Adipocyte (in vitro differentiated cells): Measurements from ENCODE around the gene ESR1.
A peak's percentile ranks its signal among the peaks of the same experiment; 100 is the strongest.
"Not testable (repeated sequence)": the region's sequence is repeated elsewhere in the genome, so short reads cannot be mapped to it uniquely, and the experiment has no call there.

Experiments used
- DNase-seq: peaks from one replicate; pipeline ENCODE4 v3.0.0-alpha.2; 2015; ENCODE audit warnings: low read depth
- H3K27me3 ChIP-seq: replicated peaks from 2 replicates; pipeline ENCODE4 v1.7.0; 2013; ENCODE audit warnings: mild to moderate bottlenecking, low read length, moderate library complexity; ENCODE audit not compliant: control insufficient read depth, insufficient read depth
- H3K36me3 ChIP-seq: 2 replicates; pipeline ENCODE4 v1.7.0; 2013; ENCODE audit warnings: low read length, mild to moderate bottlenecking, moderate library complexity; ENCODE audit not compliant: control insufficient read depth, insufficient read depth, severe bottlenecking
- H3K4me1 ChIP-seq: 2 replicates; pipeline ENCODE4 v1.7.0; 2013; ENCODE audit warnings: mild to moderate bottlenecking, low read length, moderate library complexity; ENCODE audit not compliant: control insufficient read depth, insufficient read depth
- H3K4me3 ChIP-seq: 2 replicates; pipeline ENCODE4 v1.7.0; 2013; ENCODE audit warnings: mild to moderate bottlenecking, low read length, moderate library complexity
- H3K9ac ChIP-seq: 2 replicates; pipeline ENCODE4 v1.7.0; 2013; ENCODE audit warnings: mild to moderate bottlenecking, low read length, moderate library complexity
- H3K9me3 ChIP-seq: 2 replicates; pipeline ENCODE4 v1.7.0; 2013; ENCODE audit warnings: mild to moderate bottlenecking, low read length, moderate library complexity; ENCODE audit not compliant: control insufficient read depth

Gene ESR1

DNA sequence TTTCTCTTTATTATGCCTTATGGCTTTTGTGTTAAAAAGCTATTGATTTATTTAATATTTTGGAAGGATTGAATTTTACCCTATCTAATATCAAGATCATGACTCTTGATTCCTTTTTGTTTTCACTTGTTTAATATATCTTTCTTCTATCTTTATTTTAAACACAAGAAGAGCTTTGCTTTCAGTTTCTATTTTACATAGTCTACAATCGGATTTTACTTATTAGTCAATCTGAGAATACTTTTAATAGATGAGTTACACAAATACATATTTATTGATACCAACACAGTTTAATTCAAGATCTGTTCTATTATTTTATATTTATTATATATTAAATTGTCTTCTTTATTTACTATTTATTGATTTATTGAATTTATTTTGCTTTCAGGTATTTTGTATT is 218.8 kb downstream of the ESR1 start:
- peak overlapping the region; percentile 74 for H3K4me3 ChIP-seq
- no peaks in the 10 kb centered on the region for H3K27me3 ChIP-seq
- peak overlapping the region; percentile 67 for H3K9ac ChIP-seq
- peaks cover 5% of the 10 kb centered on the region for H3K9me3 ChIP-seq
- DNase-seq: peak; percentile 24
- no peaks in the 10 kb centered on the region for H3K4me1 ChIP-seq
- no peaks in the 10 kb centered on the region for H3K36me3 ChIP-seq

DNA sequence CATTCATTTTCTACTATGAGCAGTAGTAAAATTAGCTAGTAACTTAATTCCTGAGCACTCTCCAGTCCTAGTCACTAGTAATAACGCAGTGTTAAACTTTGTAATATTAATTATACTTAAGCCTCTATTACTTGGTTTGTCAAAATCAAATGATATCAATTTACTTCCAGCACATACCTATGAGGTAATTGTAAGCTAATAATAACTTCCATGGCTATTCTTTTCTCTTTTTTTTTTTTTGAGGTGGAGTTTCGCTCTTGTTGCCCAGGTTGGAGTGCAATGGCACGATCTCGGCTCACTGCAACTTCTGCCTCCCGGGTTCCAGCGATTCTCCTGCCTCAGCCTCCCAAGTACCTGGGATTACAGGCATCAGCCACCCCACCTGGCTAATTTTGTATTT is 219.3 kb downstream of the ESR1 start:
- peak overlapping the region; percentile 74 for H3K4me3 ChIP-seq
- H3K9ac ChIP-seq: peak overlapping the region; percentile 67
- H3K36me3 ChIP-seq, H3K4me1 ChIP-seq, H3K27me3 ChIP-seq, DNase-seq, H3K9me3 ChIP-seq: not testable (repeated sequence)

DNA sequence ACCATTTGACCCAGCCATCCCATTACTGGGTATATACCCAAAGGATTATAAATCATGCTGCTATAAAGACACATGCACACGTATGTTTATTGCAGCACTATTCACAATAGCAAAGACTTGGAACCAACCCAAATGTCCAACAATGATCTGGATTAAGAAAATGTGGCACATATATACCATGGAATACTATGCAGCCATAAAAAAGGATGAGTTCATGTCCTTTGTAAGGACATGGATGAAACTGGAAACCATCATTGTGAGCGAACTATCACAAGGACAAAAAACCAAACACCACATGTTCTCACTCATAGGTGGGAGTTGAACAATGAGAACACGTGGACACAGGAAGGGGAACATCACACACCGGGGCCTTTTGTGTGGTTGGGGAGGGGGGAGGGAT is 226.3 kb downstream of the ESR1 start:
- not testable (repeated sequence) for H3K27me3 ChIP-seq, H3K36me3 ChIP-seq, H3K9me3 ChIP-seq, H3K9ac ChIP-seq, DNase-seq, H3K4me3 ChIP-seq, H3K4me1 ChIP-seq

DNA sequence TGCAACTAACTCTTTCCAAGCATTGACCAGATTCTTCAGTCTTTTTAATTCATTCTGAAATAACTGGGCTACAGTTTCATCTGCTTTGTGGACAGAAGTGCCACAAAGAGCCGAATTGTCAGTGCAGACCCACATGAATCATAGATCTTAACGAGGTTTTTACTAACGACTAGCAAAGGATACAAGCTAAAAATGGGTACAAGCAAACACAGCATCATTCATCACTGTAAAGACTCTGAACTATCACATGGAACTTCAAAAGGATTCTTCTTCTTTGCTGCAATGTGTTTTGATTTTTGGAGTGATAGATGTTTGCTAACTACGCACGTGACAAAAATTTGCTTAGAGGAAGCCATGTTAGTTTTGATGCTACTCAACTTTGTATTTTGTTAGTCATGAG is 227.1 kb downstream of the ESR1 start:
- H3K36me3 ChIP-seq: no peaks in the 10 kb centered on the region
- DNase-seq: no peak
- no peak overlapping the region for H3K9ac ChIP-seq
- H3K27me3 ChIP-seq: no peaks in the 10 kb centered on the region
- H3K9me3 ChIP-seq: no peaks in the 10 kb centered on the region
- H3K4me1 ChIP-seq: no peaks in the 10 kb centered on the region
- H3K4me3 ChIP-seq: no peak overlapping the region

DNA sequence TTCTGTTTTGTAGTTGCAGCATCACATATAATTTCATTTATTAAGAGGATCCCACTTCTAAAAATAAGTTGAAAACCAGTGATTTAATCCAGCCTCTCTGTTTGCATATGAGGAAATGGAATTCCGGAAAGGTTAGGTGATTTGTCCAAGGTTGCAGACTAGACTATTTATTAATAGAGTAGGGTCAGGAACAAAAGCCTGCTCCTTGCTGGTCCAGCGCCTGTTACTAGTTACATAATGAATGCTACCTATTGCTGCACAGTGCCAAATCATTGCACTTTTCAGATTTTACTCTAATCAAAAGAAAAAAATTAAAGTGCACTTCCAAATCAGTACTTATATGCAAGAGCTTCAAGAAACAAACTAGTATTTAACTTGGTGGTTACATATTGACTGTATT is 238.6 kb downstream of the ESR1 start:
- Histone ChIP-seq H3K36me3 (no peaks in the 10 kb centered on the region), H3K27me3 (no peaks in the 10 kb centered on the region), H3K9me3 (peaks cover 5% of the 10 kb centered on the region), H3K4me1 (no peaks in the 10 kb centered on the region), H3K4me3 (no peak overlapping the region), H3K9ac (no peak overlapping the region)
- DNase-seq: no peak

DNA sequence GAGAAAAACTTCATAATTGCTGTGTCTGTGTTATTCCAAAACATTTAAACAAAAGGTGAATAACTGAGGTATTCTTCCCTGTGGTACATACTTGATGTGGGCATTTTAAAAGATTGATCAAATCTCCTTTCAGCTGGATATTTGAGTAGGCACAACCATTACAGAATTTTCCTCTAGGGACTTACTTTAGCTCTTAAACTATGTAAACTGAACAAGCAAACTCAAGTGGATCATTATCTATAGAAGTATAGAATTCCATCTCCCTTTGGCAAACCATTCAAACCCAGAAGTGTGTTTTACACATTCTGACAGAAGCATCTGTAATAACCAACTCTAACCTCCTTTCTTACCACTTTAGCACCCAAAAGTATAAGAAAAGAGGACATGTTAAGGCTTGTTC is 241.4 kb downstream of the ESR1 start:
- H3K4me1 ChIP-seq: no peaks in the 10 kb centered on the region
- no peak overlapping the region for H3K4me3 ChIP-seq
- no peak overlapping the region for H3K9ac ChIP-seq
- DNase-seq: peak; percentile 15
- H3K36me3 ChIP-seq: no peaks in the 10 kb centered on the region
- H3K27me3 ChIP-seq: no peaks in the 10 kb centered on the region
- H3K9me3 ChIP-seq: no peaks in the 10 kb centered on the region

DNA sequence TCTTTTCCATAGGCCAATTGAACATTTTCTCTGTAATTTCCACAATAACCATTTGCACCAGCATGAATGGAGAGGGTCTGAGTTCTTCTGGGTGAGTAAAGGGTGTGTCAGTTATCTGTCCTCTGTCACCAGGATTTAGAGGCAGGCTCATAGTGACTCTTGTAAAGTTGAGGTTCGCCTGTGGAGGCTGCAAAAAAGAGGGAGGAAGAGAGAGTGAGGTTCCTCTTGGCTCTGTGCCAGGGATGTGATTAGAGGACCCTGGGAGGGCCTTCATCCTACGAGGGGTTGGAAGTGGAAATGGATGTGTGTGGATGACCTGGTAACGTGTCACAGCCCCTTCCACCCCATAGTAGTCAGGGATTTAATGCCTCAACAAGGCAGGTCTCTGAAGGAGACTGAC is 242.0 kb downstream of the ESR1 start:
- H3K27me3 ChIP-seq: no peaks in the 10 kb centered on the region
- H3K9me3 ChIP-seq: no peaks in the 10 kb centered on the region
- H3K4me3 ChIP-seq: no peak overlapping the region
- no peaks in the 10 kb centered on the region for H3K4me1 ChIP-seq
- no peak for DNase-seq
- no peak overlapping the region for H3K9ac ChIP-seq
- H3K36me3 ChIP-seq: no peaks in the 10 kb centered on the region

DNA sequence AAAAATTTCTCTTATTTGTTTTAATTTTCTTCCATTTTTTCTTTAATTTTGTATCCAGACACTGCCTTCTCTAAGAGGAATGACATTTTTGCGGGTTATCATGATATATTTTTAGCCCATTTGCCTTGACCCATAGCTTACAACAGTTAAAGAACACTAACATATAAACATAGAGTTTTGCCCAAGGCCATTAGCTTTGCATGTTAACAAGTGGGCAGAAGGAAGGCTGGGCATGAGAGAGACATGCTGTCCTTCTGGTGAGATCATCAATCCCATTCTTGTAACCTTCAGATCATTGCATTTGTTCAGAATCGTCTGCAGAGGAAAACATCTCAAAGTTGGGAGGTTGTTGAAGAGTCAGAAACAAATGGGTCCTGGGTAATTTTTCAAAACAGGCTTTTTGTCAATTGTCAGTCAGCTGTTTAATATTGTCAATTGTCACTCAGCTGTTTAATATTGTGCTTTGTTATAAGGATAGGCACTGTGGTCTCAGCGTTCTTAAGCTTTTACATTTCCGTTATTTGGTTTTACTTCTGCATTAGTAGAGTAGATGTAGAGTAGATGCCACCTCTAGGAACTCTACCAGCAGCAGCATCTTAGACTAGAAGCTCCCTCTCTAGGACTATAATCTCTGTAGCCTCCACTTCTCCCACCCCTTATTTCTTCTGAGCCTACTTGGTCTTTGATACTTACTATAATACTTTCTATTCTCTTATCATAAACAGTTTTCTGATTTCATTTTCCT is 243.1 kb downstream of the ESR1 start:
- Histone ChIP-seq H3K9me3 (no peaks in the 10 kb centered on the region), H3K36me3 (no peaks in the 10 kb centered on the region), H3K4me3 (no peak overlapping the region), H3K4me1 (no peaks in the 10 kb centered on the region), H3K27me3 (no peaks in the 10 kb centered on the region), H3K9ac (no peak overlapping the region)
- peak; percentile 74 for DNase-seq

DNA sequence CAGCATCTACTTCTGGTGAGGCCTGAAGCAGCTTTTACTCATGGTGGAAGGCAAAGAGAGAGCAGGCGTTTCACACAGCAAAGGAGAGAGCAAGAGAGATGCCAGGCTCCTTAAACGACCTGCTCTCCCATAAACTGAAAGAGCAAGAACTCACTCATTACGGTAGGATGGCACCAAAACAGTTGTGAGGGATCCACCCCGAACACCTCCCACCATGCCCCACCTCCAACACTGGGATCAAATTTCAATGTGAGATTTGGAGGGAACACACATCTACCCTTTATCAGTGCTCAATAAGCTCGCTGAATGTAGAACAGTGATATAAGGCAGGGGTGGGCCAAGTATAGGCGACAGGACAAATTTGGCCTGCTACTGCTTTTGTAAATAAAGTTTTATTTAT is 244.6 kb downstream of the ESR1 start:
- DNase-seq: no peak
- Histone ChIP-seq H3K4me3 (no peak overlapping the region), H3K9me3 (no peaks in the 10 kb centered on the region), H3K27me3 (no peaks in the 10 kb centered on the region), H3K36me3 (no peaks in the 10 kb centered on the region), H3K4me1 (no peaks in the 10 kb centered on the region), H3K9ac (no peak overlapping the region)

DNA sequence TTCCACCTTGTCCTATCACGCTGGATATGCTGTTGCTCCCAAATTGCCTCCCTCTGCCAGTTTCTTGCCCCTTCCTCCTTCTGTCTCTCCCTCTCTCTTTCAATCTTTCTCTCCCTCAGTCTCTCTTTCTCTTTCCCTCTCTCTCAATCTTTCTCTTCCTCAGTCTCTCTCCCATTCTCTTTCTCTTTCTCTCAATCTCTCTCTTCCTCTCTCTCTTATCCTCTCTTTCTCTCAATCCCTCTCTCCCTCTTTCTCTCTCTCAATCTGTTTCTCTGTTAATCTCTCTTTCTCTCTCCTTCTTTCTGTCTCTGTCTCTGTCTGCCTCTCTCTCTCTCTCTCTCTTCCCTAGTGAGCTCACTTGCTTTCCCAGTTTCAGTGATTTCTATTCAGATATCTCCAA is 245.8 kb downstream of the ESR1 start:
- Histone ChIP-seq H3K36me3 (no peaks in the 10 kb centered on the region), H3K4me1 (no peaks in the 10 kb centered on the region), H3K27me3 (no peaks in the 10 kb centered on the region), H3K9me3 (no peaks in the 10 kb centered on the region), H3K4me3 (no peak overlapping the region), H3K9ac (no peak overlapping the region)
- no peak for DNase-seq

DNA sequence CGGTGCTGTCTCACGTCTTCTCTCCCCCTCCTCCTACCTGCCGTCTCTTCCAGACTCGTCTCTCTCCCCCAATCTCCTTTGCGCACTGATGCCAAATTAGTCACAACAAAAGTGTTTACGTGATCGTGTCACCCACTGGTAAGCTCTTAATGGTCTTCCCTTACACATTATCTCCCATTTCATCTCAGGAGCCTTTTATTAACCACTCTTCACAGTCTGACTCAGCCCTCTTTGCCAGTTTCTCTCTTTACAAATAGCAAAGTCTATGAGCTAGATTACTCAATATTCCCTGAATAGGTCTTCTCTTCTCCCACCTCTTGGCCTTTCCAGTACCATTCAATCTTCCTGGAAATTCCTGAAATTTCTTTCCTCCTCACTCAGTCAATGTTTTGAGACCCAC is 247.0 kb downstream of the ESR1 start:
- DNase-seq: peak; percentile 15
- Histone ChIP-seq H3K9me3 (no peaks in the 10 kb centered on the region), H3K9ac (no peak overlapping the region), H3K36me3 (no peaks in the 10 kb centered on the region), H3K4me1 (no peaks in the 10 kb centered on the region), H3K27me3 (no peaks in the 10 kb centered on the region), H3K4me3 (no peak overlapping the region)

DNA sequence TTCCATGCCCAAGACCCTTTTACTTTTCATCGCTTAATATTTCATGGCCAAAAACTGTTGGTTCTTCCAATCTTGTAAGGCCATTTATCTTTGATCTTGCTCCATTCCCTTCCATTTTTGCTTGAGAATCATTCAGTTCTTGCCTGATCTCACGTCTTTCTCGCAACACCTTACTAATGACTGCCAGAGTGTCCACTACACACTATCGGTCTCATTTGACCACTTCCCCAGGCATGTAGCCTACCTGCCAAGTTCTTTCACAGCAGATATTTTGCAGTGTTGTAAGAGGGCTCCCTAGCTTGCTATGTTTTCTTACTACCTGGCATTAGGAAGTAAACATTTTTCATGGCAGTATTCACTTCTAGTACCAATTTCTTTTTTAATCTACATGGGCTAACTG is 248.0 kb downstream of the ESR1 start:
- no peak overlapping the region for H3K9ac ChIP-seq

More for the DNA sequence above, 248.0 kb downstream of the ESR1 start:
- DNase-seq: no peak
- Histone ChIP-seq H3K4me3 (no peak overlapping the region), H3K36me3 (no peaks in the 10 kb centered on the region), H3K27me3 (no peaks in the 10 kb centered on the region), H3K4me1 (no peaks in the 10 kb centered on the region), H3K9me3 (no peaks in the 10 kb centered on the region)
